Body of pancreas (tissue), 4 donors: ENCODE measurements around the gene RBM20.

Experiments
- POLR2A ChIP-seq, 3 donors: fragments of 450-650 bp; IDR thresholded peaks; one replicate each; pipeline ENCODE4 v1.6.1; 2016; ENCODE audit warnings: antibody characterized with exemption in 3 of 3, mild to moderate bottlenecking in 2 of 3
- TF ChIP-seq, protein P1 (sequence below), 7 experiments: fragments of 450-650 bp in 4 of 7; fragments of 200-600 bp in 3 of 7; sonication (generic) in 3 of 7; IDR thresholded peaks; one replicate each; pipeline ENCODE4 v1.5.1; 2016 to 2019; ENCODE audit warnings: antibody characterized with exemption in 7 of 7

GRCh38 chr10:110848106-110848505, 204.0 kb downstream of the RBM20 start:
- TF ChIP-seq, protein P1, sequence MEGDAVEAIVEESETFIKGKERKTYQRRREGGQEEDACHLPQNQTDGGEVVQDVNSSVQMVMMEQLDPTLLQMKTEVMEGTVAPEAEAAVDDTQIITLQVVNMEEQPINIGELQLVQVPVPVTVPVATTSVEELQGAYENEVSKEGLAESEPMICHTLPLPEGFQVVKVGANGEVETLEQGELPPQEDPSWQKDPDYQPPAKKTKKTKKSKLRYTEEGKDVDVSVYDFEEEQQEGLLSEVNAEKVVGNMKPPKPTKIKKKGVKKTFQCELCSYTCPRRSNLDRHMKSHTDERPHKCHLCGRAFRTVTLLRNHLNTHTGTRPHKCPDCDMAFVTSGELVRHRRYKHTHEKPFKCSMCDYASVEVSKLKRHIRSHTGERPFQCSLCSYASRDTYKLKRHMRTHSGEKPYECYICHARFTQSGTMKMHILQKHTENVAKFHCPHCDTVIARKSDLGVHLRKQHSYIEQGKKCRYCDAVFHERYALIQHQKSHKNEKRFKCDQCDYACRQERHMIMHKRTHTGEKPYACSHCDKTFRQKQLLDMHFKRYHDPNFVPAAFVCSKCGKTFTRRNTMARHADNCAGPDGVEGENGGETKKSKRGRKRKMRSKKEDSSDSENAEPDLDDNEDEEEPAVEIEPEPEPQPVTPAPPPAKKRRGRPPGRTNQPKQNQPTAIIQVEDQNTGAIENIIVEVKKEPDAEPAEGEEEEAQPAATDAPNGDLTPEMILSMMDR (IDR thresholded peaks at IDR 0.05): no peak
- peak in 1 of 3 donors; percentile 2 for TF ChIP-seq POLR2A (IDR thresholded peaks at IDR 0.05)
